ENCODE data around the gene SPINT3. TPM values are rescaled to one million over a fixed set of nuclear protein-coding genes. Genes with fewer than 3 reads are reported as not detected.

Gene SPINT3
- total RNA-seq, 4 donors from 2014 or later, result not detected

GRCh38 chr20:45467861-45468260 lies 47.6 kb downstream of the SPINT3 start:
- intact Hi-C loops (cut with DNase I), result loop anchor here (10.0 kb wide), 1 partner anchor 307 kb away; no protein-coding TSS in a partner anchor
- no peak for DNase-seq
- H3K27ac ChIP-seq, result no peak overlapping the region

GRCh38 chr20:45467172-45467571 lies 48.2 kb downstream of the SPINT3 start:
- no peak for DNase-seq
- Histone ChIP-seq H3K27ac (no peak overlapping the region), H3K9me3 (no peaks in the 10 kb centered on the region), H3K4me1 (peaks cover 17 to 22% (median 19%) of the 10 kb centered on the region in 3 donors), H3K27me3 (peaks cover 0 to 84% (median 3%) of the 10 kb centered on the region in 4 donors), H3K4me3 (no peak overlapping the region), H3K36me3 (no peaks in the 10 kb centered on the region)
- WGBS, 2 donors, result 78 to 87% methylated on average over 3 to 6 of the region's 6 CpGs
- intact Hi-C loops (cut with DNase I), result loop anchor here (10.0 kb wide), 1 partner anchor 308 kb away; no protein-coding TSS in a partner anchor
- no peak for TF ChIP-seq CTCF (IDR thresholded peaks at IDR 0.05)
- TF ChIP-seq POLR2A (IDR thresholded peaks at IDR 0.05), result no peak

More at GRCh38 chr20:45467861-45468260, 47.6 kb downstream of the SPINT3 start:
- Histone ChIP-seq H3K36me3 (no peaks in the 10 kb centered on the region), H3K9me3 (no peaks in the 10 kb centered on the region), H3K4me1 (peaks cover 17 to 22% (median 19%) of the 10 kb centered on the region in 3 donors), H3K4me3 (no peak overlapping the region), H3K27me3 (peaks cover 0 to 82% (median 3%) of the 10 kb centered on the region in 4 donors)
- WGBS, 2 donors, result 56 to 60% methylated on average over 1 to 3 of the region's 3 CpGs
- TF ChIP-seq POLR2A (IDR thresholded peaks at IDR 0.05) (no peak), CTCF (IDR thresholded peaks at IDR 0.05) (no peak)

- no peaks in the 10 kb centered on the region for H3K9me3 ChIP-seq
- peaks cover 13 to 17% (median 16%) of the 10 kb centered on the region in 3 donors for H3K4me1 ChIP-seq
- H3K27ac ChIP-seq, result peak overlapping the region in 1 of 4 donors; percentile 6
- H3K27me3 ChIP-seq, result peaks cover 0 to 73% (median under 1%) of the 10 kb centered on the region in 4 donors
- TF ChIP-seq CTCF (IDR thresholded peaks at IDR 0.05), result no peak
- no peak for TF ChIP-seq POLR2A (IDR thresholded peaks at IDR 0.05)
- no peak overlapping the region for H3K4me3 ChIP-seq
- H3K36me3 ChIP-seq, result no peaks in the 10 kb centered on the region
- no peak for DNase-seq
- WGBS, 2 donors, result 40 to 44% methylated on average over 1 of the region's 1 CpG
- intact Hi-C loops (cut with DNase I), result loop anchor here (10.0 kb wide), 1 partner anchor 309 kb away; no protein-coding TSS in a partner anchor
Measured at GRCh38 chr20:45465491-45466266, 49.7 kb downstream of the SPINT3 start.

GRCh38 chr20:45463709-45464108 lies 51.7 kb downstream of the SPINT3 start:
- H3K36me3 ChIP-seq, result no peaks in the 10 kb centered on the region
- no peak overlapping the region for H3K4me3 ChIP-seq
- H3K4me1 ChIP-seq, result no peaks in the 10 kb centered on the region
- no peak overlapping the region for H3K27ac ChIP-seq
- WGBS, 2 donors, result 69 to 73% methylated on average over 4 of the region's 4 CpGs
- H3K9me3 ChIP-seq, result no peaks in the 10 kb centered on the region
- TF ChIP-seq POLR2A (IDR thresholded peaks at IDR 0.05) (no peak), CTCF (IDR thresholded peaks at IDR 0.05) (no peak)
- DNase-seq, result no peak
- intact Hi-C loops (cut with DNase I), result loop anchor here (10.0 kb wide), 1 partner anchor 311 kb away; no protein-coding TSS in a partner anchor
- peaks cover 0 to 53% (median 0%) of the 10 kb centered on the region in 4 donors for H3K27me3 ChIP-seq
